HuH-7.5 (cell line): ENCODE results near the gene UXT.
A peak's percentile ranks its signal among the peaks of the same experiment; 100 is the strongest.

Experiments used
- DNase-seq: peaks from one replicate; pipeline ENCODE4 v3.0.0; 2011; ENCODE audit warnings: low spot score

The UXT gene

GRCh38 chrX:47649271-47649670 is 9.7 kb downstream of the UXT start:
- no peak for DNase-seq

GRCh38 chrX:47648376-47648775 is 10.6 kb downstream of the UXT start:
- no peak for DNase-seq

- DNase-seq, result no peak
Observed at GRCh38 chrX:47646636-47647035, 12.3 kb downstream of the UXT start.

GRCh38 chrX:47645530-47645929 is 13.4 kb downstream of the UXT start:
- no peak for DNase-seq

GRCh38 chrX:47644557-47645091 is 14.4 kb downstream of the UXT start:
- DNase-seq, result no peak

GRCh38 chrX:47643926-47644325 is 15.1 kb downstream of the UXT start:
- DNase-seq, result no peak

GRCh38 chrX:47638816-47639215 is 20.2 kb downstream of the UXT start:
- no peak for DNase-seq

- DNase-seq, result no peak
Observed at GRCh38 chrX:47637546-47638195, 21.3 kb downstream of the UXT start.

GRCh38 chrX:47634871-47635575 is 24.0 kb downstream of the UXT start:
- DNase-seq, result no peak

- DNase-seq, result no peak
Observed at GRCh38 chrX:47633689-47634590, 25.0 kb downstream of the UXT start.

GRCh38 chrX:47632666-47633065 is 26.3 kb downstream of the UXT start:
- no peak for DNase-seq

- no peak for DNase-seq
Observed at GRCh38 chrX:47631676-47632075, 27.3 kb downstream of the UXT start.

GRCh38 chrX:47629419-47630200 is 29.4 kb downstream of the UXT start, which contains the start of gene CFP:
Gene CFP (minus strand): TSS chrX:47629930. CDS start chrX:47629844, 86 bp downstream.
- DNase-seq, result no peak

- DNase-seq, result no peak
Observed at GRCh38 chrX:47628982-47629381, 30.0 kb downstream of the UXT start.

- DNase-seq, result no peak
Observed at GRCh38 chrX:47625365-47625764, 33.6 kb downstream of the UXT start.

- DNase-seq, result peak; percentile 51
Observed at GRCh38 chrX:47623540-47624027, 35.4 kb downstream of the UXT start.

- no peak for DNase-seq
Observed at GRCh38 chrX:47621851-47622250, 37.1 kb downstream of the UXT start.

GRCh38 chrX:47620303-47620685 is 38.7 kb downstream of the UXT start:
- no peak for DNase-seq

GRCh38 chrX:47619486-47620302 is 39.3 kb downstream of the UXT start, which contains the start of gene SYN1:
Gene SYN1 (minus strand): TSS chrX:47619857. CDS start chrX:47619728, 129 bp downstream.
- DNase-seq, result no peak

GRCh38 chrX:47618923-47619485 is 40.0 kb downstream of the UXT start:
- no peak for DNase-seq
